ENCODE data around the gene GPR137B. TPM values are rescaled to one million over a fixed set of nuclear protein-coding genes. Genes with fewer than 3 reads are reported as not detected.

Gene GPR137B
- total and polyA plus RNA-seq, 2 of the 8 experiments (the other 6 are each of a cell fraction or from before 2014, with no cell fraction given), result 6.9 to 7.7 TPM

- TF ChIP-seq SIRT6 (IDR thresholded peaks at IDR 0.05; ENCODE audit: low read length) (no peak), HDAC2 (IDR thresholded peaks at IDR 0.05; ENCODE audit: borderline replicate concordance in 1 of 2, low read depth in 2 of 2, low read length in 2 of 2) (no peak), JUND (IDR thresholded peaks at IDR 0.05; ENCODE audit: low read length) (no peak), CBX5 (IDR thresholded peaks at IDR 0.05; ENCODE audit: low read depth, low read length) (no peak), CEBPB (IDR thresholded peaks at IDR 0.05; ENCODE audit: low read depth, low read length) (no peak)
These were observed 10.4 kb upstream of the GPR137B start (continued) for GRCh38 chr1:236131916-236132315.
